Left lobe of liver (tissue), 2 donors: ENCODE results near the gene GAS7. TPM values are rescaled to one million over a fixed set of nuclear protein-coding genes. Genes with fewer than 3 reads are reported as not detected.

Source experiments
- ATAC-seq: fragments of 200-7000 bp; cut with Tn5 transposase; one replicate; pipeline ENCODE4 v1.9.1; 2020; ENCODE audit warnings: mild to moderate bottlenecking, moderate library complexity
- DNase-seq: peaks from one replicate; pipeline ENCODE4 v3.0.0-alpha.2; 2020; ENCODE audit warnings: low spot score
- total RNA-seq: library from RNA; stranded (reverse); gene quantifications from one replicate; pipeline ENCODE4 v1.2.1, GENCODE V29; 2021
- donor health status: DM: no; HTN: no; CAD: no; lungs with moderate emphysema.
- donor health status: DM: no; HTN: yes; CAD: no.

The GAS7 gene
- total RNA-seq, 1 donor from 2014 or later, result 2.4 TPM

DNA sequence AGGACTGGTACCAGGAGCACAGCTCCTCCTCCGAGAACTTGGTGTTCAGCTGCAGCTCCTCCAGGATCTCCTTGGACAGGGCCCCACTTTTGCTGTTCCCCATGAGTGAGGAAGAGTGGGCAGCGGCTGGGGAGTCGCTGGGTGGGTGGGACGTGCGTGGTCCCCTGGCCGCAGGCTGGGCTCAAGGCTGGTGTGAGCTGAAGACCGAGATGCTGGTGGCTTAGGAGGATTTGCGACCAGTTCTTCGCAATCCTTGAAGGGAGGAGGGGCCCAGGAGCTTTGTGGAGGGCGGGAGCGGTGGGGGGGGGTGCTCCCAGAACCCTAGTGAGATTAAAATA lies 293.4 kb downstream of the GAS7 start, which contains the start of gene RCVRN:
RCVRN (minus strand) TSS at position 194 of the 338 bp plus-strand sequence; CDS start at position 103, 91 bp downstream.
- no peak for DNase-seq
- no peak for ATAC-seq

GRCh38 chr17:9904277-9905077 lies 293.9 kb downstream of the GAS7 start:
- ATAC-seq (no peak), DNase-seq (no peak)

- DNase-seq, result no peak
- ATAC-seq, result no peak
These were observed 296.3 kb downstream of the GAS7 start for GRCh38 chr17:9902120-9902519.

GRCh38 chr17:9900784-9901183 lies 297.6 kb downstream of the GAS7 start:
- ATAC-seq (no peak), DNase-seq (no peak)

DNA sequence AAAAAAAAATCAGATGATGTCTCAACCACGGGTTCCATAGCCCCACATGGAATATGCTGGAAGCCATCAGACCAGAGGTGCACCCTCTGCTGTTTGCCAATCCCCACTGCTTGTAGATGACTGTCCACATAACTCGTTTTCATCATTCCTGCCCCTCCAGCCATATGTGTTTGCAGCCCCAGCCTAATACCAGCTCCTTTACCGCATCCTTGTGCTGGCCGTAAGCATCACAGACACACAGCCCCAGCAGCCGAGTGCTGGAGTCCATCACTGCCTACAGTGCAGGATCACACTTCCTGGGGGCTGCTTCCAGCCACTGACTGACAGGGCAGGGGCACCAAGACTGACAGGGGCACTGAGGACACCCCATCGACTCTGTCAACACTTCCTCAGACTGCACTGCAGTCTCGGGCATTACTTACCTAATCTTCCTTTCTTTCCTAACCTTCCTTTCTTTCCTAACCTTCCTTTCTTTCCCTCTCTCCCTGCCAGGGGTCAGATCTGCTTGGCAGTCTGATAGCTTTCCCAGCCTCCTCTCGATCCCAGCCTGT lies 298.3 kb downstream of the GAS7 start:
- peak; percentile 17 for ATAC-seq
- DNase-seq, result no peak

DNA sequence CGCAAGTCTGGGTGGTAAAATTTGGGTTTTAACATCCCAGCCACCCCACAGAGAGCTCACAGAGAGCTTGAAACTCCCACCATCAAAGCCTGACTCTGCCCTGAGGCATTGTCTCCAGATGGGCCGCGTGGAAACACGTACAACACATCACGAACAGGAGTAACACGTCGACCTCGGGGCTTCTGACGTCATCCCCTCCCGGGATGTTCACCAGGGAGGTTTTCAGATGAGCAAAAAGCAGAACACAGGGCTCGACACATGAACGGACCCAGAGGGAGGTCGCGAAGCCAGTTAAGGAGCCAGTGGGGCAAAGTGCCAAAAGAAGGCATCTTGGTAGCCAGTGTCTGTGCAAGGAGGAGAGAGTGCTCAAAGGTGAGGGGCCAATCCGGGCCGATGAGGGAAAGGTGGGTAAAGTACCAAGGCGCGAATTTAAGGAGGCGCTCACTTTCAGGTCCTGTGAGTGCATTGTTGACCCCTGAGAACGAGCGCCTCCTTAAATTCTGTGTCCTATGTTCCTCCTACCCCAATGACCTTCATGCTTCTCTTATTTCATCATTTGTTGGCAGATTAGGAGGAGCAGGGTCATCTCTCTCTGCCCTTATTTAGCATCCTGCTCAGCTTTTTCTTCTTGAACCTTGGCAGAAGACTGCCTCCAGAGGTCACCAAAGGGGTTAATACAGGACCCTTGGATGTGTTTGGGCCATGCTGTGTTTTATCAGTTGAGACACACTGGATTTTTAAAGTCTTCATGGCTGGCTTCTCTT lies 298.9 kb downstream of the GAS7 start:
- ATAC-seq (peak; percentile 34), DNase-seq (peak; percentile 47)

DNA sequence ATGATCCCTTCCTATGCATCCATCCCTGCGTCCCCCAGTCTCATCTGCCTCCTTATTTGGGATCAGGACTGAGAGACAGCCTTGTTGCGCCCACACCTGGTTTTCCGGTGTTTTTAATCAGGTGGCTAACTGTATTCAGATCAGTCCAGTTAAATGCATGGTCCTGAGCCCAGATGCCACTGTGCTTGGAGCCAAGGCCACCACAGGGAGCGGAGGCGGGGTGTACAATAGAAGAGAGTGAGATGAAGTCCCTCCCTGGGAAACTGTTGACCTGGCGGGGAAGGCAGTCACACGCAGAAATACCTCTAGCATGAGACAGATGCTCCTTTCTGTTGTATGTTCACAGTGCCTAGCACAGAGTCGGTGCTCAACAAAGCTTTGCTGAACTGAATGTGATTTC lies 299.6 kb downstream of the GAS7 start:
- no peak for DNase-seq
- no peak for ATAC-seq

GRCh38 chr17:9897372-9897968 lies 300.9 kb downstream of the GAS7 start:
- ATAC-seq, result no peak
- no peak for DNase-seq

DNA sequence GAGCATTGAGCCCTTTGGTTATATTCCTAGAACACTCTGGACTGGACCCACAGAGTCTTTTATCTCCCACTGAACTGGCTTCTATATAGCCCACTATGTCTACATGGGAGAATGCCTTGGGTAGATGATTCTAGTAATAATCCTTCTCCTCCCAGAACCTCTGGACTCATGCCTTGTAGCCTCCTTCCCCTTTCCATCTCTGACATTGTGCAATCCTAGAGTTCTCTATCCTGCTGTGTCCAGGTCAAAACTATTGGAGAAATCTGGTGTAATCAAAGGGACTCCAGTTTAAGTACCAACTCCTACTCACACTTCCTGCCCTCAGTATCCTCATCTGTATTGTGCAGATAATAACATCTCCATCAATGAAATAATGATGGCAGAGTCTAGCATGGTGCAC lies 302.5 kb downstream of the GAS7 start:
- DNase-seq (no peak), ATAC-seq (no peak)

DNA sequence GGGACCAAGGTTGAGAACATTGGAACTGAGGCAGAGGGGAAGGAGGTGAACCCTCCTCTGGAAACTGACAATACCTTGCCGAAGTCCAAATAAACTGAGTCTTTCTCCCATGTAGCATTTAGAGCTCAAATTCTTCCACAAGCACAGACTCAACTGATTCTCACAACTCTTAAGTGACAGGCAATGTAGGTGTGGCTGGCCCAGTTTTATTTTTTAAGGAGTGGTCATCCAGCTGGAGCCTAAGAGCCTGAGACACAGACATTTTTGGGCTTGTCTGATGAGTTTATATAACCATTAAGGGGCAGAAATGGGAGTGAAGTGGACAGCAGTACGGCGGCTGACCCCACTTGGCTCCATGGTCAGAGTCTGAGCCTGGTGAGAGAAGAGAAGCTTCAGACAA lies 304.2 kb downstream of the GAS7 start:
- no peak for ATAC-seq

DNA sequence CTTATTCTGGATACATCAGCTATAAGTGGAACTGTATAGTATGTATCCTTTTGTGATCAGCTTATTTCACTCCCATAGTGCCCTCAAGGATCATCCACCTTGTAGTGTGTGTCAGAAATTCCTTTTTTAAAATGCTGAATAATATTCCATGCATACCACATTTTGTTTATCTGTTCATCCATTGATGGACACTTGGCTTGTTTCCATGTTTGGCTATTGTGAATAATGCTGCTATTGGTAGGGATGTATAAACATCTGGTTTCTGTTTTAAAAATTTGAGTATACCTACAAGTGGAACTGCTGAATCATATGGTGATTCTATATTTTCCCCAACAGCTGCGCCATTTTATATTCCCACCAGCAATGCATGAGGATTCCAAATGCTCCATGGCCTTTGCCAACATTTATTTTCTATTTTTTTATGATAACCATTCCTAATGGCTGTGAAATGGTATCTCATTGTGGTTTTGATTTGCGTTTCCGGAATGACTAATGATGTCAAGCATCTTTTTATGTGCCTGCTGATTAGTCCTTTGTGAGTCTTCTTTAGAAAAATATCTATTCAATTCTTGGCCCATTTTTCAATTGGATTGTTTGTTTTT lies 304.9 kb downstream of the GAS7 start:
- DNase-seq (no peak), ATAC-seq (no peak)

More for the DNA sequence above, 304.2 kb downstream of the GAS7 start:
- DNase-seq, result no peak

GRCh38 chr17:9890124-9890523 lies 308.3 kb downstream of the GAS7 start:
- ATAC-seq (peak; percentile 37), DNase-seq (no peak)

- no peak for DNase-seq
These were observed 310.9 kb downstream of the GAS7 start for GRCh38 chr17:9887508-9887907.

DNA sequence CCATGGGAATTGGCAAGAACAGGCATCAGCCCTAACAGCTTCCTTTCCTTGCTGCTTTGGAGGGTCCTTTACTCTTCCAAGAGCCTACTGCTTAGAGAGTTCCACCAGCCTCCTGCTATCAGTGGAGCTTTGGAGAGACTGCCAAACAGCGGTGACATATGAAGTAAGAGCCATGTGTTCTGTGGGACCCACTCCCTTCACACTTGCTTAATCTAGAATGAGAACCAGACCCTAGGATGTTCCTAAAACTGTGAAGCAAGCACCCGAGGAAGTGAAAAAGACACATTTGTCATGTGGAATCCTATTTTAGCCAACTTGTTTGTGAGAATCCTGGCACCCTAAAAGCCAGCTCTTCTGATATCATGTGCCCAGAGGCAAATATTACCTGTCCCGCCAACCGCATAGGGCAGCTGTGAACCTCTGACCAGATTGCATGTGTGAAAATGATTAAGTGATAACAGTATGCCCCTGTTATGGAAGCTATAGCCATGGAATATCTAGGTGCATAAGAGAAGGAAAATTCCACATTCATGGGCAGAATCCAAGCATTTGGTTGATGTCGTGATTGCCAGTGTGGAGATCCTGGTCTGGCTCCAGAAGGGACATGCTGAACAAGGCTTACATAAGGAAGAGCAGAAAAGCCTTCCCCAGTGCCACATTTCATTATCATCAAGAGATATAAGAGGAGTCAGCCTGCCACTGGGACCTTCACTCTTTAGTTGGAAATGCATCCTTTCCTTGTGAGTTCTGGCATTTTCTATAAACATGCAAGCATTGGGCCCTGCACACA lies 312.1 kb downstream of the GAS7 start:
- ATAC-seq (no peak), DNase-seq (no peak)

More at GRCh38 chr17:9887508-9887907, 310.9 kb downstream of the GAS7 start:
- no peak for ATAC-seq

DNA sequence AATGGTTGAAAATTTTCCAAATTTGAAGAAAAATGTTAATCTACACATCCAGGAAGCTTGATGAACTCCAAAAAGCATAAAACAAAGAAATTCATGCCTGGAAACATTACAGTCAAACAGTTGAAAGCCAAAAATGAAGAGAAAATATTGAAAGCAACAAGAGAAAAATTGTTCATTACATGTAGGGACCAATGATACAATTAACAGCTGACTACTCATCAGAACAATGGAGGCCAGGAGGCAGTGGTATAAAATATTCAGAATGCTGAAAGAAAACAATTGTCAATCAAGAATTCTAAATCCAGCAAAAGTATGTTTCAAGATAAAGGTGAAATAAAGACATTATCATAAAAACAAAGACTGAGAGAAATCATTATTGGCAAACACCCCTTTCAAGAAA lies 315.0 kb downstream of the GAS7 start:
- ATAC-seq, result no peak
- no peak for DNase-seq

- DNase-seq (no peak), ATAC-seq (no peak)
These were observed 317.8 kb downstream of the GAS7 start for GRCh38 chr17:9880582-9880999.

GRCh38 chr17:9878786-9879525 lies 319.4 kb downstream of the GAS7 start:
- DNase-seq (no peak), ATAC-seq (no peak)

GRCh38 chr17:9878356-9878755 lies 320.1 kb downstream of the GAS7 start:
- no peak for DNase-seq
- ATAC-seq, result no peak

DNA sequence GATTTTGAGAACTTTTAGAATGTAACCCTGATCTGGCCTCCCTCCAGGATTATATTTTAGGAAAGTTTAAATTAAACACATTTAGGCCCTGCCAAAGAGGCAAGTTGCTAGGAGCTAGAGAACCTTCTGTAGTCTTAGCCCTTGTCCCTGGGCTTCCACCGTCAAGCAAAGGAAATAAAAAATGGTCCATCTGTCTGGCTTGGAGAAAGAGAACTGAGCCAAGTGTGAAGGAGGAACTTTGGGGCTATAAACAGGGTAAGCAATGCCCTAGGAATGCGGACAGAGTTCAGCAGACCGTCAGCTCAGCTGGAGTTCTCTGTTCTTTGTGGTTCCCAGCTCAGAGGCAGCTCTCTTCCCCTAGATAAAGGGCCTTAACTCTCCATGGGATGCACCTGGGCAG lies 323.0 kb downstream of the GAS7 start:
- no peak for ATAC-seq
- no peak for DNase-seq

GRCh38 chr17:9874722-9875121 lies 323.7 kb downstream of the GAS7 start:
- ATAC-seq, result peak; percentile 52
- no peak for DNase-seq
